GM23248 (cell line): Measurements from ENCODE around the gene MEA1.

Experiments used
- EZH2 ChIP-seq: fragments of 200-600 bp; sonication (generic); IDR thresholded peaks from 2 replicates; pipeline ENCODE4 v1.6.1; 2018; ENCODE audit warnings: antibody characterized with exemption, mild to moderate bottlenecking; ENCODE audit not compliant: insufficient read depth, poor library complexity, severe bottlenecking
- EZH2phosphoT487 ChIP-seq: fragments of 200-600 bp; sonication (generic); IDR thresholded peaks from 2 replicates; pipeline ENCODE4 v1.6.1; 2018; ENCODE audit warnings: antibody characterized with exemption, moderate library complexity, mild to moderate bottlenecking, low read depth; ENCODE audit not compliant: insufficient read depth

DNA sequence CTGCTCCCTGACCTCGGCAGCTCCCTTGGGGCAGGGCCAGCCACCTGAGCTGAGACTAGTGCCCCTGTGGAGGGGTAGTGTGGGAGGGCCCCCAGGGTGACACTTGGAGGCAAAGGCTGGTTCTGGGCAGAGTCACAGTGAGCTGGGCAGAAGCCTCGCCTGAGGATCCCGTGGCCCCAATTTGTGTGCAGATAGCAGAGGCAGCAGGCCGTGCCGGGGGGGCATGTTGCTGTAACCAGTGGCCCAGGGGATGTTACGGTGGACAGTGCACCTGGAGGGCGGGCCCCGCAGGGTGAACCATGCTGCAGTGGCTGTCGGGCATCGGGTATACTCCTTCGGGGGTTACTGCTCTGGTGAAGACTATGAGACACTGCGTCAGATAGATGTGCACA, 3.2 kb upstream of the MEA1 start:
- TF ChIP-seq EZH2 (no peak), EZH2phosphoT487 (no peak)
